CD4-positive, alpha-beta T cell treated with Interleukin-15 for 4 hours (primary cell): ENCODE measurements around the gene AMZ1.

Experiments
- DNase-seq: peaks from one replicate; pipeline ENCODE4 v3.0.0-alpha.2; 2020; ENCODE audit warnings: low spot score

Gene AMZ1

DNA sequence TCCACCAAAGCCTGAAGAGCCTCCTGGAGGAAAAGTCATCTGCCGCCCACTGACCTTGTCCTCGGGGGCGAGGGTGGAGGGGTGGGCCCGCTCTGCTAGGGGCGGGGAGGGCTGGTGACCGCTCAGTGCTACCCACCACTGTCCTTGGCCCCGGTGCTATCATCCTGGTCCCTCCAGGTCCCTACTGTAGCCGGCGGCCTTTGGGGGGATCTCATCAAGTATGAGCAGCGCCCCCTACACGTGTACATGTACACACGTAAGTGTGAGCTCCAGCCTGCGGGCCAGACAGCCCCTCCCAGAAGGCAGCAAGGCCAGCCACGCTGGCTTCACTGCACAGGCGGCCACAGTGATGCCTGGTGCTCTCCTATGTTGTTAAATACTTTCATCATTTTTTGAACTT lies 36.7 kb upstream of the AMZ1 start:
- no peak for DNase-seq

DNA sequence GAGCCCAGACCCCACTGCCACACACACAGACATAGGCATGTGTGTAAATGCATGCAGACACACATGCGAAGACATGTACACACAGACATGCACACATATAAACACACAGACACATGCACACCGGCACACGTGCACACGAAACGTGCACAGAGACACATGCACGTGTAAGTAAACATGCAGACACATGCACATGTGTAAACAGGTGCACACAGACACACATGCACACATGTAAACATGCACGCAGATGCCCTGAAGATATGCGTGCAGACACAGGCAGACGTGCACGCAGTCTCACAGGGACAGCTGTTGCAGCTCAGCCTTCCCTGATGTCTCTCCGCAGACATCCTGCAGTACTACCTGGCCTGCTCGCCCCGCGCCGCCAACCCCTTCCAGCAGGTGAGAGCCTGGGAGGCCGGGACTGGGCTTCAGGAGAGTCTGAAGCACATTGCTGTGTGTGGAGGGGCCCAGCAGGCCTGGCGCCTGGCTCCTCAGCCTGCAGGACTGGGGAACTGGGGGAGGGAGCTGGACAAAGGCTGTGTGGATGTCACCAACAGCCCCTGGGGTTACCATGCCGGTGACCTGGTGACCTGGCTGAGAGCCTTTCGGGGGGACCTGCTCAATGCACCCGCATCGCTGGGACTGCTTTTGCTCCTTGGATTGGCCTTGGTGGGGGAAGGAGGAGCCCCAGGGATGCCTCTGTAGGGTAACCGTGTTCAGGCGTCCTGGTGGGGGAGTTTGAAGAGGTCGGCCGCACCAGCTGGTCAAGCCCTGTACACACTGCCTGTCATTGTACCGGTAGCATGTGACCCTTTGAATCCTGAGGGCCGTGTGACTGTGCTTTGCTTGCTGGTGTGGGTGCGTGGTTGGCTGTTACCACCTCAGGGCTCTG lies 35.9 kb upstream of the AMZ1 start:
- DNase-seq, result no peak

DNA sequence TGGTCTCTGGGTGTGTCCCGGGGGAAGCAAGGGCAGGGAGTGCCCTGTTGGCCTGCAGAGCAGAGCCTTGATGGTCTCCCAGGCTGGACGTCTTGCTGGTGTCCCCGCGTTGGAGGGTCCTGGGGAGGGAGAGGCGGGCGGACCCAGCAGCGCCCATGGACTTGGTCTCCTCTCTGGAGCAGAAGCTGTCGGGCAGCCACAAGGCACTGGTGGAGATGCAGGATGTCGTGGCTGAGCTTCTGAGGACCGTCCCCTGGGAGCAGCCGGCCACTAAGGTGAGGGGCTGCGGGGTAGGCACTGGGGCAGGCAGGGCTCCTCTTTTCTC lies 35.3 kb upstream of the AMZ1 start:
- DNase-seq, result no peak

DNA sequence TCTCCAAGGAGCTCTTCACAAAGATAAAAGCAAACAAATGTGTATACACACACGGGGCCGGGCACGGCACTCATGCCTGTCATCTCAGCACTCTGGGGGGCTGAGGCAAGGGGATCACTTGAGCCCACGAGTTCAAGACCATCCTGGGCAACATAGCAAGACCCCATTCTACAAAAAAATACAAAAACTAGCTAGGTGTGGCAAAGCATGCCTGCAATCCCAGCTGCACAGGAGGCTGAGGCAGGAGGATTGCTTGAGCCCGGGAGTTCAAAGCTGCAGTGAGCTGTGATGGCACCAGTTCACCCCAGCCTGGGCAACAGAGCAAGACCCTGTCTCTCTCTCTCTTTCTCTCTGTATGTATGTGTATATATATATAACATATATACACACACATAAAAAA lies 33.9 kb upstream of the AMZ1 start:
- no peak for DNase-seq

DNA sequence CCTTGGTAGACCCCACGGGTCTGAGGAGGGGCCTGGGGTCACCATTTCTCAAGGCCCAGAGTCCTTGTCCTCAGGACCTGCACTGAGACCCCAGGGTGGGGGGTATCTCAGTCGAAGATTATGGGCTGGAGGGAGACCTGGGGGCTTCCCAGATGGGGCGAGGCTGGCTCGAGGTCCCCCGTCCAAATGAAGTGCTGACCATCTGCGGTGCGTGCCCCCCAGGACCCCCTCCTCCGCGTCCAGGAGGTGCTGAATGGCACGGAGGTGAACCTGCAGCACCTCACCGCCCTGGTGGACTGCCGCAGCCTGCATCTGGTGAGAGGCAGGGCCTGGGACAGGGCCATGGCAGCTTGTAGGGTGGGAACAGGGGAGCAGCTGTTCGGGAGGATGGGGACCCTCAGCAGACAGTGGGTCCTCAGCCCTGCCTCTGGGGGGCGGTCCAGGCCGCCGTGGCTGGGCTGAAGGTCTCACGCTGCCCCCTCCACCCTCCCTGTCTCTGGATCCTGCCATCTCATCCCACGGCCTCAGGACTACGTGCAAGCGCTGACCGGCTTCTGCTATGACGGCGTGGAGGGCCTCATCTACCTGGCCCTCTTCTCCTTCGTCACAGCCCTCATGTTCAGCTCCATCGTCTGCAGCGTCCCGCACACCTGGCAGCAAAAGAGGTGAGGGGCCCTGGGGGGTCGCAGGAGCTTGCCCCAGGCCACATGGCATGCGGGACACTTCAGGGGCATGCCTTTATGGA lies 32.0 kb upstream of the AMZ1 start:
- DNase-seq, result no peak

DNA sequence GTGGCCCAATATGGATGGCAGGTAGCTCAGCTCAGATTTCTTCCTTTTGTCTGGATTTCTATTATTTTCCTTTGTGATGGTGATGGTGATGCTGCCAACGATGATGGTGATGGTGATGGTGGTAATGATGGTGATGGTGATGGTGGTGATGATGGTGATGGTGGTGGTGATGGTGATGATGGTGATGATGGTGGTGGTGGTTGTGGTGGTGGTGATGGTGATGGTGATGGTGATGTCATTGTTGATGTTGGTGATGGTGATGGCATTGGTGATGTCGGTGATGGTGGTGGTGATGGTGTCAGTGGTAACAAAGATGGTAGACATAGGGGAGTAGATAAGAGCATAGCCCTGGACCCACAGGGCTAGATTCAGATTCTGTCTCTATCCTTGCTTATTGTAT lies 30.8 kb upstream of the AMZ1 start:
- DNase-seq, result no peak

DNA sequence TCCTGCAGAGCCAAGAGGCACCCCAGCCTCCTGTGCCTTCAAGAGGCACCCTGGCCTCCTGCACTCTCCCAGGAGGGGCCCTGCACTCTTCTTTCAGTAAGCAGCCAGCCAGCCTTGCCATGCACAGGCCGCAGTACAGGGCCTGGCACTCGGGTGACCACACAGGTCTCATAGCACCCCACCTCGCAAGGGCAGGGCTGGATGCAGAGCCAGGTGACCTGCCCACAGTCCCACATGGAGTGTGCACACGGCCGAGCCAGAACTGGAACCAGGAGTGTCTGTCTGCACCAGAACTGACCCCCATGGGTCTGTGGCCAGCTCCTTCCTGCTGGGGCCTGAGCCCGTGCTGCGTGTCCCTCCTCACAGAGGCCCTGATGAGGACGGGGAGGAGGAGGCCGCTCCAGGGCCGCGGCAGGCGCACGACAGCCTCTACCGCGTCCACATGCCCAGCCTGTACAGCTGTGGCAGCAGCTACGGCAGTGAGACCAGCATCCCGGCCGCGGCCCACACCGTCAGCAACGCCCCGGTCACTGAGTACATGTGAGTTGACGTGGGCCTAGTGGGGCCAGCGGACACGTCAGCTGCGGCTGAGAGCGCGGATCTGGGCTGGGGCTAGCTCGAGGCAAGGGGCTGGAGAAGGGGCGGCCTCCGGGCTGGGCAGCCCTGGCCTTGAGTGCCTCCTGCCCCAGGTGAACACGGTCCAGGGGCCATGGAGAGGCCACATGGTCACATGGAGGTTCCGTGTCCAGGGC lies 29.9 kb upstream of the AMZ1 start:
- no peak for DNase-seq

DNA sequence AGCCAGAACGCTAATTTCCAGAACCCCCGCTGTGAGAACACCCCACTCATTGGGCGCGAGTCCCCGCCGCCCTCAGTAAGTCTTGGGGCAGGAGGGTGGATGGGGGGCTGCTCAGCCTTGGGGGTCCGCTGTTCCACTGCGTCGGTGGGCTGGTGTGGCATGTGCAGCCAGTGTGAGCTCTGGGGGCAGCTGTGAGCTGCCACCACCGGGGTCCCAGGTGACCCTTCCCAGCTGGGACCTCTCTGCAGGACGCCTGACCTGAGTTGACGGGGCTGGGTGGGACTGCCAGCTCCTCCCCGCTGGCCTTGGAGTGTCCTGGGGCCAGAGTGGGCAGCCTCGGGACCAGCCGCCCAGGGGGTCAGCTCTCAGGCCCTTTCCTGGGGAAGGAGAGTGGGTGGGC lies 29.1 kb upstream of the AMZ1 start:
- DNase-seq, result no peak

DNA sequence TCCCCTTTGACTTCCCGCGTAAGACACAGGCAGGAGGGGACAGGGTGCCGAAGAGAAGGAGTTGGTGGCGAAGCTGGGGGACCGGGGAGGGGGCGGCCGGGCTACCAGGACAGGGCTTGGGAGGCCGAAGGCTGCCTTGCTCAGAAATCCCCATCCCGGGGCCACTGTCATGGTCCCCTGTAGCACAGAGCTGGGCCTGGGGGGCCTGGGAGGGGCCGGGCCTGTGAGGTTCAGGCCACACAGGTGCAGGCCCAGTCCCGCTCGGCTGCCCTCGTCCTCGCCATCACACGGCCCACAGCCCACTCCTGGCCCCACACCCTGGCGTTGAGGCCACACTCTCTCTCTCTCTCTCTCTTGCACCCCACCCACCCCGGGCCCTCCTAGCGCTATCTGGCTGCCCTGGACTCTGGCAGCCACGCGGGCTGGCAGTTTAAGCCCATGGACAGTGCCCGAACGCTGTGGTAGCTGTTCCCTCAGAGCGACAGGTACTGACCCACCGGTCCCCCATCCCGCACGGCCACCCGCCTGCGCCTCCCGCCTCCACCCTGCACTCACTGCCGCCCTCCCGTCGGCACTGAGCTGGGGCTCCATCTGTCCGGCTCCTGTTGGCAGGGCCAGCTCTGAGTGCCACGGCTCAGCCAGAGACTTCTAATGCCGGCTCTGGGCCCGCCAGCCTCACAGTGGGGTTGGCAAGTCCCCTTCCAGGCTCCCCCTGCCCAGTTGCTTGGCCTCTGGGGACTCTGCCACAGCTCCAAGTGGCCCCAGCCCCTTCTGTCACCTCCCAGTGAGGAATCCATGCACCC lies 28.2 kb upstream of the AMZ1 start:
- DNase-seq, result no peak

DNA sequence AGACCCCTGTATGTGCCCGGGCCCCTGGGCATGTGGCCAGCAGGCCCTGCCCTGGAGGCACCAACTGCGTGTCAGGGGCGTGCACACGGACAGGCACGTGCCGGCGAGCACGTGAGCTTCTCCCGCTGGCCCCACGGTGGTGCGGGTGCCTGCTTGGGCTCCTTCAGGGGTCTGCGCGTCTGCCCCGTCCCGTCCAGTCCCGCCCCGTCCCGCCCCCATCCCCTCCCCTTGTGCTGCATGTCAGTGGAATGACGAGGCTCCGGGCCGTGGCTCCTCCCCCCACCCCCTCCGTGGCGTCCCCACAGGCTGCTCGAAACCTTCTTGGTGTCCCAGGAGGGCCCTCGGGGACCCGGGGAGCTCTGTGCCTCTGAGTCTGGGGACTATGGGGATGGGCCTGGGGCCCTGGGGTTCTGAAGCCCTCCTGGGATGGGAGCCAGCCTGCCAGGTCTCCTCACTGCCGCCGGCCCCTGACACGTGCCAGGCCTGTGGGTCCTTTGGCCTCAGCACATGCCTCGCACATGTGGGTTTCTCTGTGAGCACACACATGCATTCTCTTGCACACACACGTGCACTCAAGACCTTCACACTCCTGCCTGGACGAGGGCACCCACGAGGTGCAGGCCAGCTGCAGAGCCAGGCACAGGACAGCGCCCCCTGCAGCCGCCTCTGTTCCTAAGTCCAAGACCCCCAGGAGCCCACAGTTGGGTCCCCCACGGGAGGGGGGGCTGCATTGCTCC lies 27.5 kb upstream of the AMZ1 start:
- no peak for DNase-seq

DNA sequence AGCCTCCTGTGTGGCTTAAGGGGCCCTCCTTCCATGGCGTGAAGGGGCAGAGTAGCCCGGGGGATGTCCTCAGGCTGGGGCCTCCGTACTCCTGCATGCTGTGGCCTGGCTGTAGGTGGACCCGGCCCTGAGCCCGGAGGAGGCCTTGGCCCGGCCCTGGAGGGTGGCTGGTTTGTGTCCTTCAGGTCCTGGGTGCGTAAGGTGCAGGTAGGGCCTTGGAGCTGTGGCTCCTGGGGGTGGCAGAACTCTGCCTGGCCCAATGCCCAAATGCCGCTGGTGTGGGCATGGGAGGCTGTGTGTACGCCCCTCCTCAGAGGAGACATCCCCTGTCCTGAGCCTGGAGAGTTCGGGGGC lies 26.9 kb upstream of the AMZ1 start:
- DNase-seq, result no peak

DNA sequence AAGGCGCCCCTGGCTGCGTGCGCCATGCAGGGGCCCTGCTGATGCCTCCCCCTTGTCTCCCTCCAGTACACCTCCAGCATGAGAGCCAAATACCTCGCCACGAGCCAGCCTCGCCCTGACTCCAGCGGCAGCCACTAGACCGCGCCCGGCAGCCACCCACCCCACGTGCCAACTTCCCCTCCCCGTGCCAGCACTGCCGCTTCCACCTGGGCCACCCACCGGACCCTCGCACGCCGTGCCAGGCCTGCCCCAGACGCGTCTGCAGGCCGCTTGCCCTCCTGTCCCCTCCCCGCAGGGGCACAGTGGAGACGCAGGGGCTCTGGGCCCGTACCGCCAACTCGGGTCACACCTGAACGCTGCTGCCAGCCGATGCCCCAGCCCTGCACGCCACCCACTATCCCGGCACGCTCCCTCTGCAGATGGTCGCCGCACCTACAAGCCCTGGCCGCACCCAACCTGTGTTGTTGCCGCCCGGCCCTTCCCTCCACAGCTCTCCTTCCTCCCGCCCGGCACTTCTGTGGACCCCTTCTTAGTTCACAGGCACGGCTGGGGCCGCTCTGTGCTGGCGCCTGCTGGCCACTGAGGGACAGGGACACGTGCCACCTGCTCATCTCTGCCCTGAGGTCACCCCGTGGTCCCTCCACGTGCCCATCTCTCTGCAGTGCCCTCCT lies 26.3 kb upstream of the AMZ1 start:
- DNase-seq, result no peak

DNA sequence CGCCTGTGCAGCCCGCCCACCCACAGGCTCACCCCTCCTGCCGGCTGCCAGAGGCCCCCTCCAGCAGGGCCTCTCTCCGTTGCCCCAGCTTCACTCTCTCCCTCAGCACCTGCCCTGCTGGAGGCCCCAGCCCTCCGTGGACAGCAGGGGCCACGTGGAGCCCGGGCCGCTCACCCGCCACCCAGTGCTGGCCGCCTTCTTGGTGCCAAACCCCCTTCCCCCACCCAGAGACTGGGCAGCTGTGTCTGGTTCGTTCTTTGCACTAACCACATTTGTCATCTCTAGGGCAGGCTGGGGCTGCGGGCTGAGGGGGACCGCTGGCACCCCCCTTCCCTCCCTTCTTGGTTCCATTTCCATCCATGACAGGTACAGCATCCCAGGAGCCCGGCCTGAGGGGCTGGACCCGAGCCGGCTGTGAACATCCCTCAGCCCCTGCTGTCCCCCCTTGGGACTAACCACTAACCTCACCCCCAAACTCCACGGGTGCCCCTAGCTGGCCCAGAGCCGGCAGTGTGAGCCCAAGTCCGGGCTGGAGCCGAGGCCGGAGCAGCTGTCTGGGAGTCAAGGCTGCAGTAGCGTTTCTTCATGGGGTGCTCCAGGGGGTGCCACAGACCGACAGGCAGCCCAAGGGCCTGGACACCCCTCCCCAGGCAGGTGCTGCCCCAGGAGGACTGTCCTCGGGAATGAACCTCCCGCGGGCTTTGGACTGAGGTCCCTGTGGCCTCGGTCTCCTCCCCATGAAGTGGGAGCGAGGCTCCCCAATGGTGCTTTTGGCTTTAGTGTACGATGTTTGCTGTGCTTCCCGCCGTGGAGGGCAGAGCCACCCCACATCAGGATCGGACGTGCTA lies 25.5 kb upstream of the AMZ1 start:
- DNase-seq, result no peak

DNA sequence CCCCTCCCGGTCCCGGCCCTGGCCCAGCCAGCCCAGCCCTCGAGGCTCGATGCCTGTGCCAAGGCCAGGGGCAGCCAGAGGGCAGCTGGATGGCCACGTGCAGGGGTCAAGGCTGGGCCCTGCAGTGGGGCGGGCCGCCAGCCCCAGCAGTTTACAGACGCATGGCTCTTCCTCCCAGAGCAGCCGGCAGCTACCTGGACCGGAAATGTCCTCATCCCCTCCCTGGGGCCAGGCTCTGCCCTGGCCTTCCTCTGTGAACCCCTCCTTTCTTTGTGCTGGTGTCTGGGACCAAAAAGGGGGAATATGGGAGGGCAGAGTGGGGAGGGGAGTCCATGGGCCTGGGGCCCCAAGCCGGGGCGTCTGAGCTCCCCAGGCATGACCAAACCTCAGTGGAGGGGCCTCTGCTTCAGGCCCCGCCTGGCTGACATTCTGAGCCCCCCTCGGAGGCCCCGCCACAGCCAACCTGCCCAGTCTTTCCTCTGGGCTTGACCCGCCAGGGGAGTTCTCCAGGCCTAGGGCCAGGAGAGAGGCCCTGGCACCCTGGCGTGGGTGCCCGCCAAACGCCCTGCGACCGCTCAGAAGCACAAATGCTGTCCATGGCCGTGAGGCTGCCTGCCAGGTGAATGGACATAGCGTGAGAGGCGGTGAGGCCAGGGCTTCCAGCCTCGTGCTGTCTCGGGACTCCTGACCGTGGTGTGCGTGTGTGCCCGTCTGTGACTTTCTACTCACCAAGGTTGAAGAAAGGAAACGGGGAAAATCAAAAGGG lies 24.7 kb upstream of the AMZ1 start:
- DNase-seq, result no peak

DNA sequence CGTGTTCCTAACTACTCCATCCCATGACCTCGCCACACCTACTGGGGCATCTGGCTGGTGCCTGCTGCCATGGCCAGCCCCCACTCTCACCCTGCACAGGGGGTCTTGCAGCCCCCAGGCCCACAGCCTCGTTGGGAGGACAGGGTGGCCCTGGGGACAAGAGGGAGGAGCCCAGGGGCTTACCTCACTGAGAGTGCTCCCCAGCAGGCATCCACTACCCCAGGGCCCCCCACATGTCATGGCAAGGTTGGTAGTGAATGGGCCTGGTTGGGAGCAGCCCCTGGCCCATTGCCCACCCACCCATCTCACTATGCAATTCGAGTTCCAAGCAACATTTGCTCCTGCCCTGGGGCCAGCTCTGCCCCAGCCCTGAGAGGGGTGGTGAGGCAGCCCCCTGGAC lies 24.0 kb upstream of the AMZ1 start:
- no peak for DNase-seq

DNA sequence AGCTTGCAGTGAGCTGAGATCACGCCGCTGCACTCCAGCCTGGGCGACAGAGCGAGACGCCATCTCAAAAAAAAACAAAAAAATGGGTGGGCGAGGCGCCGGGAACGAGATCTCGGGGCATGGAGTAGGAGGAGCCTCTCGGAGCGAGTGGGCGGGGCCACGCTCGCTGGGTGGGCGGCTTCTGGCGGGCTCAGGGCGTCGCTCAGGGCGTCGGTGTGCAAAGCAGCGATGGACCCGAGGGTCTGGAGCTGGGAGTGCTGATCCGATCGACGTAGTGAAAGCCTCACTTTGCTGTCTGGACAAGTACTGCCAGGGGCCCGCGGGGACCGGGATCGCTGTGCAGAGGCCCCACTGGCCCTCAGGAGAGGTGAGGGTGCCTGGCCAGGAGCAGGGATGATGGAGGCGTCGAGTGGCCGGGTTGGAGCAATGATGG lies 22.6 kb upstream of the AMZ1 start:
- DNase-seq, result no peak

DNA sequence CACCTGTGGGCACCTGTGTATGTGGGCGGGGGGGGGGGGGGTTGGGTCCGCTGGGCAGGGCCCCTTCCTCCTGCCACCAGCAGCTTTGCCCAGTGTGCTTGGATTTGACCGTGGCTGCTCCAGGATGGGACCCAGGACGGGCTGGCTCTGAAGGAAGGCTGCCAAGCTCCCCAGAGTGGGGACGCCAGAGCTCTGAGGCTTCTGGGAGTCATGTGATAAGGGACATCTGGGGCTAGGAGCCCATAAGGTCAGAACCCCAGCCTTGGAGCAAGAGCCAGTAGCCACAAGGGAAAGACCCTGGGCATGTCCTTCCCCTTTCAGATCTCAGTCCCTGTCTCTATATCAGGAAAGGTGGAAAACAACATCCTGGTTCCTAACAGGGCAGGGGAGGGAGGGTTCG lies 21.8 kb upstream of the AMZ1 start:
- DNase-seq, result no peak

DNA sequence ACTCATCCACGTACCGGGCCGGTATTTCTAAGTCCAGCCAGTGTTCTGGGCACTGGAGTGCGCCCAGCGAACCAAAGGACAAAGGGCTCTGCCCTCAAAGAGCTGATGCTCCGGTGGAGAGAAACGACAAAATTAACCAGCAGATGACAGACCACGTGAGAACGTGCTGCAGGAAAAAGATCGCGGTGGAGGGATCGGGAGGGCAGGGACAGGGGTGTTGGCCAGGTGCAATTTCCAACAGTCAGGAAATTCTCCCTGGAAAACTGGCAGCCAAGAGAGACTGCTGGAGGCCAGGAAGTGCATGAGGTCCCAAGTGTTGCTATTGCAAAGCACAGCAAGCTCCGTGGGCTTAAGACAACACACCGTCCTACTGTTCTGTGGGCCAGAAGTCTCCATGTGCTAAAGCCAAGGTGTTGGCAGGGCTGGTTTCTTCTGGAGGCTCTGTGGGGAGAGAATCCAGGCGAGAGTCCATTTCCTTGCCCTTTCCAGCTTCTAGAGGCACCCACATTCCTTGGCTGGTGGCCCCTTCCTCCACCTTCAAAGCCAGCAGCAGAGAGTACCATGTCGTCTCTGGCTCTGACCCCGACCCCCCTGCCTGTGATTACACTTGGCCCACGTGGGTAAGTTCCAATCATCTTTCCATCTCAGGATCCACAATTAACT lies 21.3 kb upstream of the AMZ1 start:
- DNase-seq, result no peak

DNA sequence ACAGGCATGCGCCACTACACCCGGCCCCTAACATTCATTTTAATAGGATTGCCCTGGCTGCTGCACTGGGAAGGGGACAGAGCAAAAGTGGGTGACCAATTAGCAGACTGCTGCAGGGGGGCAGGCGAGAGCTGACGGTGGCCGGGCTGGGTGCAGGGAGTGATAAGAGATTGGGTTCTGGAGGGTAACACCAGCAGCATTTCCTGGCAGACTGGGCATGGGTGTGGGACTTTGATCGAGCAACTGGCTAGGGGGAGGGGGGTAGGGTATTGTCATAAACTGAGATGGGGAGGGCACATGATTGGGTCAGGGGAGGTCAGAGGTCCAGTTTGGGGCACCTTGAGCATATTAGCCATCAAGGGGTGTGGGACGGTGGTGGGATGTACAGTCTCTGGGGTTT lies 20.2 kb upstream of the AMZ1 start:
- DNase-seq, result no peak
